Skeletal muscle satellite cell (primary cell): ENCODE measurements around the gene SRRM5.

Source experiments
- H3K27me3 ChIP-seq: 2 replicates; pipeline ENCODE4 v1.7.0; 2013; ENCODE audit warnings: low read length; ENCODE audit not compliant: control insufficient read depth, insufficient read depth
- H3K36me3 ChIP-seq: 2 replicates; pipeline ENCODE4 v1.7.0; 2013; ENCODE audit warnings: mild to moderate bottlenecking, control low read depth, low read length; ENCODE audit not compliant: insufficient read depth
- H3K4me1 ChIP-seq: 2 replicates; pipeline ENCODE4 v1.7.0; 2013; ENCODE audit warnings: low read length; ENCODE audit not compliant: control insufficient read depth, insufficient read depth
- H3K4me2 ChIP-seq: 2 replicates; pipeline ENCODE4 v1.7.0; 2013; ENCODE audit warnings: mild to moderate bottlenecking, low read length
- H3K4me3 ChIP-seq: 2 replicates; pipeline ENCODE4 v1.7.0; 2013; ENCODE audit warnings: low read length
- H3K9ac ChIP-seq: 2 replicates; pipeline ENCODE4 v1.7.0; 2013; ENCODE audit warnings: mild to moderate bottlenecking, low read depth, low read length, moderate library complexity
- H3K9me3 ChIP-seq: replicated peaks from 2 replicates; pipeline ENCODE4 v1.7.0; 2013; ENCODE audit warnings: mild to moderate bottlenecking, control low read depth, low read length

The SRRM5 gene

DNA sequence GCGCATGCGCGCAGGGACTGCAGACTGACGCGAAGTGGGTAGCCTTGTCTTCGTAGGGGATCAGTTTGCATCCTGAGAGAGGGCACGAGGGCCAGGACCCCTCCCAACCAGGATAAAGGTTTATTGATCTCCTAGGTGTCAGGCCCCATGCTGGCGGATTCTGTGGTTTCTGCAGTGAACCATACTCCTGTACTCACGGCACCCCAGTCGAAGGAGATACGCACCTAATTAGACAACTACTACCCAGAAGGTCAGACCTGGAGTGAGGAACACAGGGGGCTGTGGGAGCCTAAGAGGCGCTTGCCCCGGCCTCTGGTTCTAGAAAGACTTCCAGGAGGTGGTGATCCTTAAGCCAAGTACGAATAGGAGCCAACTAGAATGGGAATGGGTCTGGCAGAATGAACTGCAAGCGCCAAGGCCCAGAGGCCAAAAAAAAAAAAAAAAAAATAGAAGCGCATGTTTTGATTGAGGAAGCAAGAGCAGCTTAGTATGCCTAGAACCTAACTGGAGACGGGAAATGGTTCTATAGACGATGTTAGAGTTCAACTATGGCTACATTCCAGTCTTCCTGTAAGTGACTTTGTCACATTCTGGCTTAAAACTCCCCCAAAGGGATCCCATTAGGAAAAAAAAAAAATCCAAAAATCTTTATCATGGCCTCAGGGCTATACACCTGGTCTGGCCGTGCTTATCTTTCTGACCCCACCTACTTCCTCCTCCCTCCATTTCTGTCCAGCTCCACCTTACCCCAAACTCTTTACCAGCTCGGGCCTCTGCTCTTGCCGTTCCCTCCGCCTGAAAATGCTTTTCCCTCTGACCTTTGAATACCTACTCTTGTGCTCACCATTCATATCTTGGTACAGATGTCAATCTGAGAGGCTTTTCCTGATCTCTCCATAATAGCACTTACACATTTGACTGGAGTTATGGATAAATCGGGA, 8.4 kb downstream of the SRRM5 start:
- H3K9ac ChIP-seq: peak overlapping the region; percentile 91
- peaks cover 12% of the 10 kb centered on the region for H3K4me1 ChIP-seq
- H3K4me2 ChIP-seq: peak overlapping the region; percentile 87
- H3K4me3 ChIP-seq: peak overlapping the region; percentile 83
- no peaks in the 10 kb centered on the region for H3K9me3 ChIP-seq
- H3K36me3 ChIP-seq: no peaks in the 10 kb centered on the region
- H3K27me3 ChIP-seq: no peaks in the 10 kb centered on the region

DNA sequence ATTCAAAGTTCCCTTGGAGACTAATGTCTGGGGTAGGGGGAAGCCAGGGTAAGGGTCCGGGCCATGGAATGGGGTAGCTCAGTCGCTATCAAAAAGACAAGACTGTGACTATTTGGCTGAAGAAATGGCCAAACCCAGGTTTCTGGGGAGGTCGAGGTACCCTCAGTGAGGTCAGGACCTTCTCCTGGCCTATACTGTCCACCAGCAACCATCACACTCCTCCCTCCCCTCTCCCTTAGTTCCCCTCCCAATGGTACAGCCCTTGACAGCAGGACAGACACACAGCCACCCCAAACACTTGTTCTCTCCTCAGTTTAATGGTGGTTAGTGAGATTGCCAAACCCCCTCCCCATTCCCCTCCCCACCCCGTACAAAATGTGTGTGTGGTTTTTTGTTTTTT, 10.2 kb downstream of the SRRM5 start:
- no peaks in the 10 kb centered on the region for H3K27me3 ChIP-seq
- no peak overlapping the region for H3K4me3 ChIP-seq
- no peaks in the 10 kb centered on the region for H3K9me3 ChIP-seq
- H3K9ac ChIP-seq: no peak overlapping the region
- H3K4me2 ChIP-seq: no peak overlapping the region
- H3K36me3 ChIP-seq: no peaks in the 10 kb centered on the region
- peaks cover 12% of the 10 kb centered on the region for H3K4me1 ChIP-seq

DNA sequence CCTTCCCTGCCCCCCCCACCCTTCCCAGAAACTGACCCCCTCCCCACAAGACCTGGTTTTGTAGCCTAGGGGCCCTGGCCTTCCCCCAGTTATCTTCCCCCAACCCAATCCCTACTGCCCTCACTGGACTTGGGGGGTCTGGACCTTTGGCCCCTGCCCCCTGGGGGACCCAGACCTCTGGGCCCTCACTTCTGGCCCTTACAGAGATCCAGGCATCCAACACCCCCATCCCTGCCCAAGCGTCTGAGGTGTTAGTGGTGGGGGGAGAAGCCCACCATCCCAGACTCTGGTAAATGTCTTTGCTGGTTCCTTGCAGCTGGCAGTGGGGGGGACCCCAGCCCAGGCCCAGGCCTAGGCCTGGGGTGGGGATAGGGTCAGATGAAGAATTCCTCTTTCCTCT, 11.1 kb downstream of the SRRM5 start:
- no peaks in the 10 kb centered on the region for H3K9me3 ChIP-seq
- H3K4me1 ChIP-seq: peaks cover 12% of the 10 kb centered on the region
- no peaks in the 10 kb centered on the region for H3K36me3 ChIP-seq
- H3K4me2 ChIP-seq: no peak overlapping the region
- peaks cover 7% of the 10 kb centered on the region for H3K27me3 ChIP-seq
- no peak overlapping the region for H3K4me3 ChIP-seq
- no peak overlapping the region for H3K9ac ChIP-seq

DNA sequence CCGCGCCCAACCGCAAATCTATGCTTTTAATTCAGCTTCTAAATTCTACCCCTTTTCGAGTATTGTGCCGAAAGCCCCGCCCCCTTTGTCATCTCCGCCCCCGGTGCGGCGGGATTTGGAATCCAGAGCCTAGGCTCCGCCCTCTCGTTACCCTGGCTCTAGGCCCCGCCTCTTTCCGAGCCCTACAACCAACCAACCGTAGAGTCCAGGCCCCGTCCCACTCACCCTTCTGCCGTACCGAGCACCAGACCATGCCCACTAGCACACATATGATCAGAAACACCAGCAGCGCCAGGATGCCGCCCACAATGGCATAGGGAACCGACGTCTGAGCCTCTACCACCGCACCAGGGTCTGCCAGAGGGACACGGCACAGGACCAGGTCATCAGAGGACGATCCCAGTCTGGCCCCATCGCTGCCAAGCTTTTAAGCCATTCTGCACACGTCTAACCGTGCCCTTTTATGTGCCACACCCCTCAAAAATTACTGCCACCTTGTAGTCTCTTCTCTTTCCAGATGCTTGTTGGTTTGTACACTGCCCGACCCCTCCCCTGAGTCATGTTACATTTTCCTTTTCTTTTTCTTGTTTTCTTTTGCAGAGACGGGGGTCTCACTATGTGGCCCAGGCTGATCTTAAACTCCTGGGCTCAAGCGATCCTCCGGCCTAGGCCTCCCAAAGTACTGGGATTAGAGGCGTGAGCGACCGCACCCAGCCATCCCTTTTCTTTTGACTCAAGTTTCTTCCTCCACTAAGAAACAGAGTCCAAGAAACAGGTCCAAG, 12.2 kb downstream of the SRRM5 start:
- H3K4me1 ChIP-seq: peaks cover 9% of the 10 kb centered on the region
- H3K9me3 ChIP-seq: no peaks in the 10 kb centered on the region
- no peak overlapping the region for H3K4me3 ChIP-seq
- H3K36me3 ChIP-seq: no peaks in the 10 kb centered on the region
- peaks cover 7% of the 10 kb centered on the region for H3K27me3 ChIP-seq
- H3K4me2 ChIP-seq: no peak overlapping the region
- H3K9ac ChIP-seq: no peak overlapping the region

DNA sequence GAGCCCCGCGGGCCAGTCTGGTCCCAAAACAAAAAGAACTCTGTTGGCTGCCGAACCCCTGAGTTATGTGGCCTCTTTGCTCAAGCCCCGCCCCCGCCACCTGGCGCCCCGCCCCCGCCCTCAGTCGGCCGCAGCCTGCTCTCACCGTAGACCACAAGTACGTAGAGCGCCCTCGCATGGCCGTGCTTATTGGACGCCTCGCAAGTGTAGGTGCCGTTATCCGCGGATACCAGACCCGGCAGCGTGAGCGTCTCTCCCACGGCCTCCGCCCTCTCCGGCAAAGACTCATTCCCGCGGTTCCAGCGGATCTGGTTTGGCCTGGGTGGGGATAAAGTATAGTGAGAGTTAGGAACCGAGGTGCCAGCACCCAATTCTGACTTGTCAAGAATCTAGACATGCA, 13.0 kb downstream of the SRRM5 start:
- no peak overlapping the region for H3K9ac ChIP-seq
- no peaks in the 10 kb centered on the region for H3K36me3 ChIP-seq
- H3K4me3 ChIP-seq: no peak overlapping the region
- peaks cover 7% of the 10 kb centered on the region for H3K27me3 ChIP-seq
- H3K4me1 ChIP-seq: peaks cover 6% of the 10 kb centered on the region
- H3K4me2 ChIP-seq: no peak overlapping the region
- H3K9me3 ChIP-seq: no peaks in the 10 kb centered on the region

DNA sequence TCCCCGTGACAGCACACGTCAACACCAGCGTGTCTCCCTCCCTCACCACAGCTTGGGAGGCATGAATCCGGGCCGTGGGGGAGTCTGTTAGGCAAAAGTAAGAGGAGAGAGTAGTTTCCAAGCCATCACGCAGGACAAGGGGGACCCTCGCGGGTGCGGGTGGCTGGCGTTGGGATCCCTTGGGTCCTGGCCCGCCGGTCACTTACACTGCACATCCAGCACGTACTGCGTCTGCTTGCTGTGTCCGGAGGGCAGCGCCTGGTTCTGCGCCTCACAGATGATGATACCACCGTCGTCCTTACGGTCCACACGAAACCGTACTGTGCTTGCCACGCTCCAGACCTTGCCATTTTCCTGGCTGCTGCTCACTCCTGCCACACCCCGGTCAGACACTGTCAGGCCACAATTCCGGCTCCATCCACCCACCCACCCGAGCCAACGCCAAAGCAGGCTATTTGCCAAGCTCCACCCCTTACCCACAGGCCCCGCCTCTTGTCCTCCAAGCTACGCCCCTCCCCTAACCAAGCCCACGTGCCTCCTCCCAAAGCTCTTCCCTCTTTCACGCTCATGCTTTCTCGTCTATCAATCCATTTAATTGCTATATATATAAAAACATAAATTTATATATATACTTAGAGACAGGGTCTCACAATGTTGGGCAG, 14.2 kb downstream of the SRRM5 start:
- Histone ChIP-seq H3K4me2 (no peak overlapping the region), H3K4me3 (no peak overlapping the region), H3K36me3 (no peaks in the 10 kb centered on the region), H3K9me3 (no peaks in the 10 kb centered on the region), H3K4me1 (no peaks in the 10 kb centered on the region), H3K27me3 (peaks cover 7% of the 10 kb centered on the region), H3K9ac (no peak overlapping the region)

DNA sequence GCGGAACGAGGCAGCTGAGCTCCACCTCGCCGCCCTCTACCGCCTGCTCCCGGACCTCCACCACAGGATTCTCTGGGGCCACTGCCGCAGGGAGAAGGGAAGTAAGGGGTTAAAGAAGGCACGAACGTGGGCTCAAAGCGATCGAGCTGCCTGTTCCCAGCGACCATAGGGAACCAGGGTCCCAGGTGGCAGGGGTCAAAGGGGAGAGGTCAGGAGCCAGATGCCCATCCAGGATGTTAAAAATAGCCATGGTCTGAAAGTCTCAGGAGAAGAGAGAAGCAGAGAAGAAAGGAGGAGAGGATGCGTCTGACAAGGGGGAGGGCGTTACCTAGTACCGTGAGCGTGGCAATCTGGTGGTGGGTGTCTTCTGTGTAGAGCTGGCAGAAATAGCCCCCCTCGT, 14.9 kb downstream of the SRRM5 start:
- peaks cover 7% of the 10 kb centered on the region for H3K27me3 ChIP-seq
- H3K4me2 ChIP-seq: no peak overlapping the region
- no peaks in the 10 kb centered on the region for H3K9me3 ChIP-seq
- H3K4me3 ChIP-seq: no peak overlapping the region
- no peaks in the 10 kb centered on the region for H3K36me3 ChIP-seq
- H3K9ac ChIP-seq: no peak overlapping the region
- no peaks in the 10 kb centered on the region for H3K4me1 ChIP-seq

DNA sequence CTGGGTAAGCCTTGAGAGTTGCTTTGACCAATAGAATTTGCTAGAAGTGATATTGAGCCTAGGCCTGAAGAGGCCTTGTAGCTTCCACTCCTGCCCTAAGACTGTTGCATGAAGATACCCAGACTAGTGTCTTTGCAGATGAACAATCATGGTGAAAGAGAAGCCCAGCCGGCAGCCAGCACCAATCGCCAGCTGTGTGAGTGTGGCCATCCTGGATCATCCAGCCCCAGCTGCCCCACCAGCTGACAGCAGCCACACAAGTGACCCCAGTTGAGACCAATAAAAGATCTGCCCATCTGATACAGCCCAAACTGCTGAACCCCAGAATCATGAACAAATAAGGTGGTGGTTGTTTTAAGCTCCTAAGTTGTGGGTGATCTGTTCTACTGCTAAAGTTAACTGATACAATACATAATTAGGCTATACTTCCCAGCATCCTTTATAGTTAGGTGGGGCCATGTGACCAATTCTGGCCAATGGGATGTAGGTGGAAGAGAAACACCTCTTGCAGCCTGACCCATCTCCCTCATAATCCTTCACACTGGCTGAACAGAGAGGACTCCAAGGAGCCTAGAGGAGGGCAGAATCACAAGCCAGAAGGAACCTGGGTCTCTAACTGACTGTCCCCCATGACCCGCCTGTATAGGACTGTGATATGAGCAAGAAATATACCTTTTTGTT, 16.9 kb downstream of the SRRM5 start:
- H3K27me3 ChIP-seq: peaks cover 13% of the 10 kb centered on the region
- H3K9ac ChIP-seq: no peak overlapping the region
- no peak overlapping the region for H3K4me2 ChIP-seq
- H3K4me1 ChIP-seq: no peaks in the 10 kb centered on the region
- no peaks in the 10 kb centered on the region for H3K36me3 ChIP-seq
- no peak overlapping the region for H3K4me3 ChIP-seq
- H3K9me3 ChIP-seq: no peaks in the 10 kb centered on the region

DNA sequence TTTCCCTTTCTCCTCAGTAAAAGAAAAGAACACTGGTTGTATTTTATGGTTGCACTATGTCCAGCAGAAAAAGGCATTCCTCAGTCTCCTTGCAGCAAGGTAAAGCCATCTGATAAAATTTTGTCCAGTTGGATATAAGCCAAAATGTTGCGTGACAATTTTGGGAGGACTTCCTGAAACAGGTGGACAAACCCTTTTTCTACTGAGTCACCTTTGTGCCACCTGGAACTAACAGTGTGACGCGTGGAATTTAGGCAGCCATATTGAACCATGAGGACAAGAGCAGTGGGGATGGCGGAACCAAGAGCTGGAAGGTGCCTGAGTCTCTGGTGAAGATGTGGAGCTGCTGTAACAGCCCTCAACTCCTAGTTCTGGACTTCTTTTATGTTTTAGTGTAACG, 19.6 kb downstream of the SRRM5 start:
- no peaks in the 10 kb centered on the region for H3K9me3 ChIP-seq

DNA sequence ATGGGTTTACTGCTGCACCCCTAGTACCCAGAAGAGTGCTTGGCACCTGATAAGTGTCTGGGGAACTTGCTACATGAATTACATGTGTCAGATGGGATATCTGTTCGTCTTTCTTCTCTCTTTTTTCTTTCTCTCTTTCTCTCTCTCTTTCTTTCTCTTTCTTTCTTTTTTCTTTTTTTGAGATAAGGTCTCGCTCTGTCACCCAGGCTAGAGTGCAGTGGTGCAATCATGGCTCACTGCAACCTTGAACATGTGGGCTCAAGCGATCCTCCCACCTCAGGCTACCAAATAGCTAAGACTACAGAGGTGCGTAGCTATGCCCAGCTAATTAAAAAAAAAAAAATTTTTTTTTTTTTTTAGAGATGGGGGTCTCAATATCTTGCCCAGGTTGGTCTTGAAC, 21.6 kb downstream of the SRRM5 start:
- Histone ChIP-seq H3K4me1 (peaks cover 15% of the 10 kb centered on the region), H3K9ac (no peak overlapping the region), H3K36me3 (no peaks in the 10 kb centered on the region), H3K9me3 (no peaks in the 10 kb centered on the region), H3K4me2 (no peak overlapping the region), H3K4me3 (no peak overlapping the region), H3K27me3 (peaks cover 32% of the 10 kb centered on the region)

More for the DNA sequence above, 19.6 kb downstream of the SRRM5 start:
- H3K36me3 ChIP-seq: no peaks in the 10 kb centered on the region
- H3K4me2 ChIP-seq: no peak overlapping the region
- no peak overlapping the region for H3K4me3 ChIP-seq
- peaks cover 15% of the 10 kb centered on the region for H3K4me1 ChIP-seq
- peaks cover 23% of the 10 kb centered on the region for H3K27me3 ChIP-seq
- H3K9ac ChIP-seq: no peak overlapping the region

DNA sequence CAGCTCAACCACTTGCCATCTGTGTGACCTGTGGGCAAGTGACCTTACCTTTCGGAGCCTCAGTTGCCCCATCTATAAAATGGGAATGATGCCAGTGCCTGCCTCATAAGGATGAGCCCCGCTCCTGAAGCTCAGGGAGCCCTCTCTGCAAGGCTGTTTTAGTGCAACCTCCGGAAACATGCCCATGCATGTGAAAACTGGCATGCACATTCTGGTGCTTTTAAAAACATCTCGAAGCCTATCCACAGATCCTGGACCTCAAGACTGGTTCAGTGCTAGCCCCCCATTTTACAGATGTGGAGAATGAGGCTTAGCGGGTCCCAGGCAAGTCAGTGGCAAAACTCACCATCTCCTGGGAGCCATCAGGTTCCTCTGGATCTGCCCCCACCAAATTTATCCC, 22.2 kb downstream of the SRRM5 start:
- Histone ChIP-seq H3K4me2 (no peak overlapping the region), H3K4me3 (no peak overlapping the region), H3K9ac (no peak overlapping the region), H3K9me3 (no peaks in the 10 kb centered on the region), H3K4me1 (peaks cover 15% of the 10 kb centered on the region), H3K36me3 (no peaks in the 10 kb centered on the region), H3K27me3 (peaks cover 37% of the 10 kb centered on the region)
